GM18511 (cell line): ENCODE measurements around the gene CCDC127.

ENCODE experiments used
- ATAC-seq: cut with Tn5 transposase; IDR thresholded peaks from one replicate; pipeline ENCODE4 v1.9.1; 2021; ENCODE audit warnings: mild to moderate bottlenecking, moderate library complexity; ENCODE audit not compliant: unreplicated experiment

CCDC127 gene

DNA sequence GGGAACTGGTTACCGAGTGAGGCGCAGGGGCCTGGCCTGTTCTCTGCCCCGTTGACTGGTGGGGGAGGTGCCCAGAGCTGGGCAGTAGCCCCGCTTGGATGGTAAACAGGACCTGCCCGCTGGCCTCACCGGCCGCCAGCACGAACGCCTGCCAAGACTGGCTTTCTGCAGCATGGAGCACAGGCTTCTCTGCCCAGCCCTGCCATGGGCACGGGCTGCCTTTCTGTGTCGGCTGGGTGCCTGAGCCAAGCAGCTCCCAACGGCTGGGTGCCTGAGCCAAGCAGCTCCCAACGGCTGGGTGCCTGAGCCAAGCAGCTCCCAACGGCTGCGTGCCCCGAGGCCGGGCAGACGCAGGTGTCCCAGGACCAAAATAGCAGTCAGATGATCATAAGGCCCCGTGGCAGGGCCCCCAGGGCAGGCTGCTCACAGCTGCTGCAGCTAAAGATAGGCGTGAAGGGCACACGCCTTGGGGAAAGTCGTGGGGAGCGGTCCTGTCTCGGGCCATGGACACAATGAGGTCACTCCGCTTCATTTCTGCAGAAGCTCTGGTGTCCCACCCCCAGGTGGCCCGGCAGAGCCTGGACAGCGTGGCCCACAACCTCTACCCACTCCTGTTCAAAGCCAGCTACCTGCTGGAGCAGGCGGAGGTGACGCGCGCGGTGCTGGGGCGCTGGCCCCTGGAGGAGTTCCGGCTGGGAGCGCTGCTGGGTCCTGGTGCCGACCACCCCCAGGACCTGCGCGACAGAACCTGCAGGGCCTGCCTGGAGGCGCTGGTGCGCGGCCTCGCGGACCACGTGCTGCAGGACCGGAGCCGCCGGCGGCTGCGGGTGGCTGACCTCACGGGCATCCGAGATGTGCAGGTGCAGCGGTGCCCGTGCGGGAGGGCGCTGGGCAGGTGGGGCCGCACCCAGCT, 26.7 kb downstream of the CCDC127 start, which contains the start of gene LRRC14B:
Gene LRRC14B (plus strand): TSS at position 460 of the 913 bp plus-strand sequence. CDS start 44 bp downstream, at position 504.
- ATAC-seq, result peak; percentile 52

DNA sequence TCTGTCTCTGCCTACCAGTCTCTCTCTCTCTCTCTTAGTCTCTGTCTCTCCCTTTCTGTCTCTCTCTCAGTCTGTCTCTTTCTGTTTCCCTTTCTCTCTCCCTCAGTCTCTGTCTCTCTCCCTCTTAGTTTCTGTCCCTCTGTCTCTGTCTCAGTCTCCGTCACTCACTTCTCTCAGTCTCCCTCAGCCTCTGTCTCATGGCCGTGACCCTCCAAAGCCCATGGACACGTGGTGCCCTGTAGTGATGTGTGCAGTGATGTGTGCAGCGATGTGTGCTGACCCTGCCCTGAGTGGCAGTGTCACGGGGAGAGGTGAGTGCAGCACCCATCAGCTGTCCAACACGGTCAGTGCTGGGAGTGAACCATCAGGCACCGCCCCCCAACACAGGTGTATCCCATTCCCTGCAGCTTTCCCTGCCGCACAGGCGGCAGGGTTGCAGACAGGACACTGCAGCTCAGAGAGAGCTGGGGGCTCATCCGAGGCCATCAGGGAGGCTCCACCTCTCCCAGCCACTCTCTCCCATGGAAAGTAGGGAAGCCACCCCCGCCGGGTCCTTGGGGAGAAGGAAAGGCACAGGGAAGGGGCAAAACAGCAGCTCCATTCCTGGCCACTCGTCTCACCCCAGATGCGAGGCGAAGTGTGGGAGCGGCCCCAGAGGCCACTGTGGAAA, 27.5 kb downstream of the CCDC127 start:
- ATAC-seq, result peak; percentile 26

DNA sequence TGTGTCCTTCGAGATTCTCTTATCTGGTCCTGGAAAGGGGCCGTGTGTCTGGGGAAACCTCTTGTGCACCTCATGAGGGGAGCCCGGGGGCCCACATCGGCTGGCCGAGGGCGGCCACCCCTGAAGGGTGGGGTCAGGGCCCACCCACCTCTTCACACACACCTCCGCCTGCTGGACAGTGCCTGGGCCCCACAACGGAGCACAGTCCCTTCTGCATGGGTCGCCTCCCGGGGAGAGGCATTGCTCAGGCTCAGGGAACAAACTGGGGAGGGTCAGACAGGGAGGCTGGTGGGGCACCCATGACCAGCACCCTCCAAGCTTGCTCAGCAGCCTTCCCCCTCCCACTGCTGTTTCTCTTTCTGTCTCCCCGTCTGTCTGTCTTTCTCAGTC, 28.0 kb downstream of the CCDC127 start:
- no peak for ATAC-seq

DNA sequence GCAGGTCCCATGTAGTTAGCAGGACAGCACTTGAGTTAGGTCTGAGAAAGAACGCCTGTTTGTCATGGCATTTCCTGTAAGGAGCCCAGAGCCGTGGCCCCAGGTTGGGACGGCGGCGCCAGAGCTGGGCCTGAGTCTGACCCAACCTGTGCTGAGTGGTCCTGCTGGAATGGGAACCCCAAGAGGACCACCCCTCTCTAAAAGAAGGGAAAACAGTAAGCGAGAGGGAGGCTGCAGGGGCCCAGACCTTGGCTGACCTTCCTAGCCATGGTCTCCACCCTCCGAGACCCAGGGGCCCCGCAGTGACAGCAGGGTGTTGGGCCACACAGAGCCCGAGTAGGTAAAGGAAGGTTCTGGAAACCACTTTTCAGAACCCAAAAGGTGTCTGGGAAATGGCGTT, 28.5 kb downstream of the CCDC127 start:
- ATAC-seq, result no peak

DNA sequence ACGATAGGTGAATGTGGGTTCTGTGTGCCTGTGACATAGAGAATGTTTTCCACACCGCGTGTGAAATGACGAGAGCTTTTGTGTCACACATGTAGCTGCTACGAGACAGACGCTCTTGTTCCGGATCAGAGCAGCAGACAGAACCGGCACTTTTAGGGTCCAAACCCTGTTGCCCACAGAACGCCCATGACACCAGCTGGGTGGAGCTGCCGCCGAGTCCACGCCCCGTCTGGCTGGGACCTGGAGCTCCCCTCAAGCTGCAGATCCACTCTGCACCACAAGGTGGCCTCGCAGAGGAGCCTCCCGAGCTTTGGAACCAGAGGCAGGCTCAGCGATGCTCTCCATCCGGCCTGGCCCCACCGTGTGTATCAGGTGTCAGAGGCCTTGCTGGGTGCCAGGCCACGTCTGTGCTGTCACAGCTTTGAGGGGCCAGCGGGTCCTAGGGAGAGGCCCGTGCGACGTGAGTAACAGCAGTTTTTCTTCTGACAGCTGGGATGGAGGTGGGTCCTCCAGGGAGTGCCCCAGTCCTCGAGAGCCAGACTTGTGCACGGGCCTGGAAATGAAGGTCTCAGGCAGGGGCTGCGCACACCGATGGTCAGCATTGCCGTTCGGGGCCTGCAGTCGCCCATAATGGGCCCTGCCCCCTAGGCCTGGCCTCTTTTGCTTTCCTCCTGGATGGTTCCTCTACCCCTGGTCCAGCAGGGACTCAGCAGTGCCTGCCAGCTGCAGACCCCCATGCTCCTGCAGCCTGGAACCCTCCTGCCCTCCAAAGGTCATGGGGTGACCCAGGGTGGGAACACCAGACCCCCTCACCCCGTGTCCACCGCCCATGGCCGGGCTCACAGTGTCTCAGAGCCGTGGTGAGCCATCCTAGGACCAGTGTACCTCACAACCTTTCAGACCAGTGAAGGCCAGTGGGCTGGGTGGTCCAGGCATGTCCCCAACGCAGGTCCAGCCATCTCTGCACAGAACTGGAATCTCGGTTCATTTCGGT, 29.2 kb downstream of the CCDC127 start:
- peak; percentile 74 for ATAC-seq

DNA sequence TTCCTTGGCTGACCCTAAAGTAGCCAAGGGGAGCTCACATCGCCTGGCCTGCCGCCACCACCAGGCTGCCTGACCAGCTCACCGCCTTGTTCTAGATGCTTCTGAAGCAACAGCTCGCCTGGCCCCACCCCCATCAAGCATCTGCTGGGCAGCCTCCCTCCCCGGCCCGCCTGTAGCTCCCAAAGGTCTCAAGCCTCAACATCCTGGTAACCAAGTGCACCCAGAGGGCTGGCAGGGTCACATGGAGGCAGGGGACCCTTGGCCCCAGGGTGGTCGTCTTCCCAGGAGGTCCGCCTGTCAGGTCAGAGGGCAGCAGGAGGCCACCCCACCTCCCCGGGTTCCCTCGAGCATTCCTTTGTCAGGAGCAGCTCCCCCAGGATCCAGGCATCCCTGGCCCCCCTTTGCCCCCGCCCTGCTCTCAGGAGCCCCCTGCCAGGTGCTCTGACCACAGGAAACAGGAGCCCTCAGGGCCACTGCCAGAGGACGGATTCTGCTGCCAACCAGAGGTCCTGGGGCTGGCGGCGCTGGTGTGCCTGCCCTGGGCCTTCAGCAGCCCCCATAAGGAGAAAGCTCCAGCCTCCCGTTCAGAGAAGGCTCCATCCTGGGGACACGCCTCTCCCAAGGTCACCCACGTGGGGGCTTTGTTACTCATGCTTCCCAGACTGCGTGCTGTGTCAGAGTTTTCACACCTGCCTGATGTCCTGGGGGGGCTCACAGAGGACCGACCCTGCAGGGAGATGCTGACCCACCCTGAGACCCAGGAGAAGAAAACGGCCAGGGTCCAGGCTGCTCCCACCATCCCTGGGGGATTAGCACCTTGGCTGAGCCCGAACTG, 30.1 kb downstream of the CCDC127 start:
- no peak for ATAC-seq

DNA sequence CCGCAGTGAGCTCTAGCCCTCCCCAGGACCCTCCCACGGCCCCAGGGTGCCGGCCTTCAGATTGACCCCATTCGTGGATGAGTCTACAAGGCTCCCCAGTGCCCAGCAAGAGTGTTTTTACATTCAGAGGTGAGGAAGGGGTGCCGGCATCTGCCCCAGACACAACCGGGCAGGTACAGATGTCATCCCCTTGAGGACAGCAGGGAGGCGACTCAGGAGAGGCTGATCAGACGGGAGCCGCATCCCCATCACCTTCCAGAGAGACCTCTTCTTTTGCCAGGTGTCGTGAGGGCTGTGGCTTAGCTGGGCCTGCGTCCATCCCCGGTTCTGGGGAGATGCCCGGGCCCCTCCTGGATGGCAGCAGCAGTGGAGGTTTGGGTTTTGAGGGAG, 30.9 kb downstream of the CCDC127 start:
- ATAC-seq, result no peak

DNA sequence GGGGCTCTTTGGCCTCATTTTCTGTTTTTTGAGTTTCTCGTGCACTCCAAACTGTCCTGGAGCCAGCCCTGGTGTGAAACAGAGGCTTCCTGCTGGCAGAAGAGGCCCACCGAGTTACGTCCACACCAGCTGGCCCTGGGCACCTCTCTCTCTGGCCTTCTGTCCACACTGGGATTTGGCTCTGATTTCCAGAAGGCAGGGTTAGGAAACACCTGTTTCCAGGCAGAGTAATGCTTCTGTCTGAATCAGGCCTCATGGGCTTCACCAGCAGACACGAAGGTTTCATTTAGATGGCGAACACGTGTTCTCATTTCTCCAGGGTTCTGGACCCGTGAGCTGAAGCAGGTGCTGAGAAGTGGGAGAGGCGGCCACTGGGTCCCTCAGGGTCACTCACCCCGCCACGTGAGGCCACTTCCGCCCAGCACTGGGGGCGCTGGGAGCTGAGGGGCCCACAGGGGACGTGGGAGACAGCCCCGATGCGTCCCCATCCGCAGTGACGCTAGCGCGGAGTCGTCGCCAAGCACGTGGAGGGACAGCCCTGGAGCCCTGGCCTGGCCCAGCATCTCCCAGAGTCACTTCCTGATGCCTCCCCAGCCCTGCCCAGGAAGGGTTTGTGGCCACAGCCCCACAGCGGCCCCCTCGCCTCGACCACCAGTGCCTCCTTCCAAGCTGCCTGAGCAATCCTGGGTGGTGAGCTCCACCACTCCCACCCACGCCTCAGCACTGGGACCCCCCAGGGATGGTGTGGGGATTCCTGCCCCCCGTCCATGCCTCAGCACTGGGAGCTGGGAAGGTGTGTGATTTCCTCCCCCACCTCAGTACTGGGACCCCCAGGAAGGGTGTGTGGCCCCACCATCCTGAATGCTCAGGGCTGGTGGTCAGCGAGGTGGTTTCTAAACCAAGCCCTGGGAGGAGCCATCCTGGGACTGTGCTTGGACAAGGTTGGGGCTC, 31.6 kb downstream of the CCDC127 start:
- ATAC-seq, result no peak

DNA sequence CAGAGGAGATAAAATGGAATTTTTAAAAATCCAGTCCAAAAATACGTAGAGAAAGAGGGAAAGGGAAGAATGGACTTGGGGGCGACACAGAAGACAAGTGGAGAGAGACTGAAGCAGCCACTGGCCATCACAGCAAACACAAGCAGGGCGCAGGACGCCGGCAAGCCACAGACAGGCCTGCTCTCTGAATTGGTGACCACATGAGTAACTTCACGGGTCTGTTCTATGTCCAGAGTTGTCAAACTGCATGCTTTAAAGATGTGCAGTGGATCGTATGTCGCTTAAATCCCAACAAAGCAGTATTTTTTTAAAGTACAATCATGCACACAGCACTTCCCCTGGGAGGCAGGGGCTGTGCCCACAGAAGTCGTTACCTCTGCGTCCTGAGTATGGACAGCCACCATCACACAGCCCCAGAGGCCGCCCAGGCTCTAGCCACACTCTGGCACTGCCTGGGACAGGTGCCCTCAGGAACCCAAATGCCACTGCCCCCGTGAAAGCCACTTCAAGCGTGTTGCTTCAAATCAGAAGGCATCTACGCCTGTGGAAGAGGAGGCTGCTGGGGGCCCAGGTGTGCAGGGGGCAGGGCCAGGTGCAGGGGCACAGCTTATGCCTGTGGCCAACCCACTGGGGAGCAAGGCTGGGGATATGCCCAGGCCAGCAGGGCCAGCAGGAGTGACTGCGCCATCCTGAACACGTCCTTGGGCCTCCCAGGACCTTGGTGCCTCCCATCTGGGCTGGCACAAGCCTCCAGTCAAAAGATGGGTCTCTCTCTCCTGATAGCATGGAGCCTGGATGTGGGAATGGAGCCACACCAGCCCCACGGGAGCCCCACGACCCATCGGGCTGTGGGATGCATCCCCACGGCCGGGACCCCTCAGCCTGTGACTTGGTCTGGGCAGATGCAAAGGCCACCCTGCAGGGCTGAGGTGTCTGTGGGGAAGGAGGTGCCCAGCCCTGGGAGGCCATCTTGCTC, 32.6 kb downstream of the CCDC127 start:
- ATAC-seq, result no peak

DNA sequence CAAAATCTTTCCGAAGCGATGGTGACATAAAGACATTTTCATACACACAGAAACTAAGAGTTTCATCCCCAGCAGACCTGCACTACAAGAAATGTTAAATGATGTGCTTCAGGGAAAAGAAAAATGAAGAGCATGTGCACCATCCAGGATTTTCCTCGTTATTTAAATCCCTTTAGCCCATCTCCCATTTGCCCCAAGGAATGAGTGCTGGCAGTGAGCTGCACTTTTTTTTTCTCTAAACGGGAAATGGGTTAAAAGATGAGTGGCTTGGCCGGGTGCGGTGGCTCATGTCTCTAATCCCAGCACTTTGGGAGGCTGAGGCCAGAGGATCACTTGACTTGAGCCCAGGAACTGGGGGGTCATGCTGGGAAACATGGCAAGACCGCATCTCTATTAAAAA, 33.5 kb downstream of the CCDC127 start:
- ATAC-seq, result no peak

DNA sequence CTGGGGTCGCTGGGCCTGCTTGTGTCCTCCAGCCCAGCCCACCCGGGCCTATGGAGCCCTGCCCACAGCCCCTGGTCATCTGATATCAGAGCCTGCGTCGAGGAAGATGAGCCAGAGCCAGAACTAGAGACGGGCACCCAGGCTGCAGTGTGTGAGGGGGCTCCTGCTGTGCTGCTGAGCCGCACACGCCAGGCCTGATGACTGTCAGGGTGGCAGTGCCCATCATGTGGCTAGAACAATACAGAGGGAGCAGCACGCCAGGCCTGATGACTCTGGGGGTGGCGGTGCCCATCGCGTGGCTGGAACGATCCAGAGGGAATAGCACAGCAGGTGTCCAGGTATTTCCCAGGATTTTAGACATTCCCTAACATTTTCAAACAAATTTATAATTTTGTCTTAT, 35.8 kb downstream of the CCDC127 start:
- no peak for ATAC-seq

DNA sequence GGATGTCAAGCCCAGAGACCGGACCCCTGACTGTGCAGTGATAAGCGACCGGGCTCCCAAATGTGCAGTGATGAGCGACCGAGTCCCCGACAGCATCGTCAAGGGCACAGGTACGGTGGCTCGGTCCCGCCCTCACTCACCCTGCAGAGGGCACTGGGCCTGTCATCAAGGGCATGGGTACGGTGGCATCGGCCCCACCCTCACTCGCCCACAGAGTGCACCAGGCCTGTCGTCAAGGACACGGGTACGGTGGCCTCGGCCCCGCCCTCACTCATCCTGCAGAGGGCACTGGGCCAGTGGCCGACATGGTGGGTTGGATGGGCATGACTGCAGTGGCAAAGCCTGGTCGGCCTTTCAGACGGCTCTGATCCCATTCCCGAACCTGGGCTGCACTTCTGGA, 36.4 kb downstream of the CCDC127 start:
- ATAC-seq, result no peak

DNA sequence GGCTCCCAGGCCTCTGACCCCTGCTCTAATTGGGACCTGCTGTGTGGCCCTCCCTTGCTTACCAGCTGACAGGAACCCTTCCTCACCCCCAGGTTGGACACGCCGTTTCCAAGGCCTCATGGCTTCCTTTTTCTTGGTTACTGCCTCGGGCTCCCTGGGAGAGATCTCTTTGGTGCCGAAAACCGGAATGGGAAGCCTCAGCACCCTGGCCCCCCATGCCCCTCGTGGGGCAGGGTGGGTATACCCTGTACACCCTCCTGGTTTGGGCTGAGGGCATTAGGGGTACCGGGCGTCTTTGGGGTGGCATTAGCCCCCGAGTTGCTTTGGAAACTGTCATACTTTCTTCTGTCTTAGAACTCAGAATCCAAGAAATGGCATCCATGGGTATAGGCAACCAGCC, 36.8 kb downstream of the CCDC127 start:
- no peak for ATAC-seq

DNA sequence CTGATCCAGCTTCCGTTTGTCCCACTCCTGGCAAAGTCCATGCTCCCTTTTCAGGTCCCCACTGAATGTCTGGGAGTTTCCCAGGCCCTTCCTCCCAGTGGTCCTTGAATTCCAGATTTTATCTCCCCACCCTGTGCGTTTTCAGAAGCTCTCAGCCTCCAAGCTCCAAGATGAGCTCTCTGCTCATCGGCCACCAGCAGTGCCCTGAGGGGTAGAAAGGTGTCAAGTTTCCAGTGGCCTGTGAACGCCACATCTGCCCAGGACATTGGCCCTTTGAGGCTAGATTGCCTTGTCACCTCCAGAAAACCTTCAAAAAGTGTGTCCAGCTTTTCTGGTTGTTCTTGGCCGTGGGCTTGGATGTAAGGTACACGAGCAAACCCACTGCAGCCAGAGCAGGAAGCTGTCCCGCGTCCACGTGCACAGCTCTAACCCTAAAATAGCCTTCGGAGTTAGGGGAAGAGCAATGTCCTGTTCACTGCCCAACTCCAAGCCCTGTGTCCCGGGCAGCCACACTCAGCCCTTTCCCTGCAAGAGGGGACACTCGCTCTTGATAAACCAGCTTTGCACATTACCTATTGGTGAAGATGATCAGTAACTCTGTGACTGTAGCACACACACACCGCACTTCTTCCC, 37.6 kb downstream of the CCDC127 start:
- no peak for ATAC-seq

DNA sequence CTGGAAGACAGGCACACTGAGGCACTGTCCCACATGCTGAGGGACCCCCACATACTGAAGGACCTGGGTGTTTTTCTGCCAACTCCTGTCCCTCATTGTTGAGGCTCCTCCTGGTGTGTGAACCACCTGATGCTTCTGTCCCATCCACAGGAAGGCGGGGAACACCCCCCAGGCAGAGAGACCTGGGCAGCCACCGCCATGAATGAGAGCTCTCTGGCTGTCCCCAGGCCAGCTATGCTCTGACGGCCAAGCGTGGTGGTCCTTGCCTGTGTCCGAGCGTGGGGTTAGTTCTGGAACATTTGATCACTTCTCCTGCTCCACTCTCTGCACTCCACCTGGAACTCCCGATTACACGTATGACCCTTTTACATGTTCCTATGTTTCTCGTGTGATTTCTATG, 38.6 kb downstream of the CCDC127 start:
- no peak for ATAC-seq

DNA sequence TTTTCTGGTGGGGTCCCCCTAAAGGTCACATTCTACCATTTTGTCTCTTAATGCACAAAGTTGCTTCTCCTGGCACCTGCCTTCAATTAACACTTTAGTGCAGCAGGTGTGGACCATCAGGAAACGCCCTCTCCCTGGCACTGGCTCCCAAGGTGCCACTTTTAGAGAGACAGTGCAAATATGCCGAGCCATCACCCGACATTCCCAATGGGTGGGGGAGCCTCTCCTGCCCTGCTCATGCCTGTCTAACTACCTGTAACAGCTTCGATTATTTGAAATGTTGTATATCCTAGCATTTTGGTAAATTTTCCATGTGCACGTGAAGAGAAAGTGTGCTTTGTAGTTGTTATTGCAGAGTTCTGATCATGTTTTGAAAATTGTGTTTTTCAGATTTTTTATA, 39.8 kb downstream of the CCDC127 start:
- ATAC-seq, result no peak

DNA sequence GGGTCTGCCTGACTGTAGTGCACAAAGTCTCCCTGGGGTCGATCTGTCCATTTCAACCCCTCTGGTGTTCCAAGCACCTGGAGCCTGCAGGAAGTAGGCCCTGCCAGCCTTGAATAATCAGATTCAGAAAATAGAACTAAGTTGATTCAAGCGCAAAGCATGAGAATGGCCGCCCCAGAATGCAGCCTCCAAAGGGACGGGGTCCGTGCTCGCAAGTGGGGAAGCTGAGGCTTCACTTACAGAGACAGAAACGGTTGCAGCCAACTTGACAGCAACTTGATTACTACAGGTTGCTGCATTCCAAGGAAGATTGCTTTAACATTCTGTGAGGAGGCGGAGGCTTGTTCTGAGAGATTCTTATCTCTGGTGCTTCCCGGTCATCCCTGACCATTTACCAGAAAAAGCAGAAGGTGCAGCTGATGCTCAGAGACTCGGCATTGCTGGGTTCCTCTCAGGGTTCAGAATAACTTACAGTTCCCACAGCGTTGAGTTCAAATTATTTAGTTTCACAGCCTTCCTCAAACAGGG, 41.6 kb downstream of the CCDC127 start:
- ATAC-seq, result no peak
